HepG2 (cell line): ENCODE results near the gene DDX23. TPM values are rescaled to one million over a fixed set of nuclear protein-coding genes. Genes with fewer than 3 reads are reported as not detected.

ENCODE experiments used
- ATAC-seq: fragments of 200-7000 bp; cut with Tn5 transposase; 3 replicates; pipeline ENCODE4 v1.9.1; 2020; ENCODE audit warnings: mild to moderate bottlenecking, moderate library complexity
- BruUV-seq: library from RNA; stranded (reverse); fragments of 400-500 nt; replicated peaks from 2 replicates; lab custom pipeline; 2021; lab: Mats Ljungman, UMichigan
- CTCF ChIA-PET: fragments of 300-600 bp; formaldehyde crosslinking; extraction: SDS; loops from one replicate; lab custom pipeline; 2021; ENCODE audit warnings: low total read pairs, inconsistent platforms, low intra/inter-chr PET ratio; lab: Yijun Ruan, JAX
- POLR2A ChIA-PET: fragments of 350-600 bp; sonication (Branson Sonifier 250); formaldehyde crosslinking; loops from one replicate; lab custom pipeline; 2020; ENCODE audit warnings: antibody characterized with exemption, inconsistent platforms; lab: Yijun Ruan, JAX
- DNase-seq: peaks from one replicate; pipeline ENCODE4 v3.0.0-alpha.2; 2015; ENCODE audit warnings: low spot score
- FAIRE-seq: peaks from 3 replicates; lab custom pipeline; 2011; peaks lifted over from hg19 to GRCh38; lab: Jason Lieb, UNC
- H2AFZ ChIP-seq: one replicate; pipeline ENCODE4 v1.6.1; 2011; ENCODE audit warnings: low read length, inconsistent platforms
- H3K27ac ChIP-seq: fragments of 300-600 bp; 3 replicates; pipeline ENCODE4 v1.8.0; 2011; ENCODE audit warnings: mixed run types, mild to moderate bottlenecking, mixed read lengths, low read length, inconsistent platforms; ENCODE audit not compliant: insufficient read depth; ENCODE audit errors: extremely low read length
- H3K27me3 ChIP-seq, 2 experiments: fragments of 200-600 bp in 1 of 2; 2 replicates in 1 of 2; 3 replicates in 1 of 2; pipeline versions ENCODE4 v1.6.0 to v1.8.0; 2011; ENCODE audit warnings: low read length in 2 of 2, mild to moderate bottlenecking in 2 of 2, moderate library complexity in 2 of 2, inconsistent platforms in 1 of 2; ENCODE audit not compliant: insufficient read depth in 2 of 2, control insufficient read depth in 1 of 2
- H3K36me3 ChIP-seq, 2 experiments: fragments of 200-600 bp in 1 of 2; replicated peaks in 1 of 2; 2 replicates in 1 of 2; 3 replicates in 1 of 2; pipeline versions ENCODE4 v1.5.1 to v1.8.0; 2011; ENCODE audit warnings: low read length in 2 of 2, inconsistent platforms in 1 of 2; ENCODE audit not compliant: insufficient read depth in 2 of 2, control insufficient read depth in 1 of 2
- H3K4me1 ChIP-seq: 2 replicates; pipeline ENCODE4 v1.5.1; 2012; ENCODE audit warnings: low read length, inconsistent platforms; ENCODE audit not compliant: insufficient read depth
- H3K4me2 ChIP-seq: 2 replicates; pipeline ENCODE4 v1.6.0; 2011; ENCODE audit warnings: low read depth, low read length, inconsistent platforms
- H3K4me3 ChIP-seq, 3 experiments: fragments of 200-600 bp in 1 of 3; sonication (generic), shearing (Covaris generic) in 1 of 3; replicated peaks in 1 of 3; 2 replicates each; pipeline ENCODE4 v1.5.1; 2011 to 2016; ENCODE audit warnings: low read length in 3 of 3, inconsistent platforms in 2 of 3, low read depth in 2 of 3, mild to moderate bottlenecking in 2 of 3, control low read depth in 1 of 3, mixed read lengths in 1 of 3; ENCODE audit not compliant: insufficient read depth in 1 of 3
- H3K79me2 ChIP-seq: one replicate; pipeline ENCODE4 v1.6.1; 2011; ENCODE audit warnings: low read length, inconsistent platforms; ENCODE audit not compliant: insufficient read depth
- H3K9ac ChIP-seq: 2 replicates; pipeline ENCODE4 v1.6.0; 2011; ENCODE audit warnings: mild to moderate bottlenecking, low read depth, low read length, inconsistent platforms; ENCODE audit not compliant: insufficient read depth
- H3K9me3 ChIP-seq: 2 replicates; pipeline ENCODE4 v1.5.1; 2012; ENCODE audit warnings: mild to moderate bottlenecking, low read length
- H4K20me1 ChIP-seq: 2 replicates; pipeline ENCODE4 v1.6.0; 2011; ENCODE audit warnings: inconsistent platforms, mild to moderate bottlenecking, low read length, moderate library complexity; ENCODE audit not compliant: insufficient read depth
- ATF1 ChIP-seq: IDR thresholded peaks from 2 replicates; pipeline ENCODE4 v1.6.1; 2016; ENCODE audit warnings: mild to moderate bottlenecking, control low read depth
- IRF2 ChIP-seq: IDR thresholded peaks from 2 replicates; pipeline ENCODE4 v1.6.1; 2018; ENCODE audit warnings: missing genetic modification reagents, missing compliant biosample characterization
- RARA ChIP-seq: IDR thresholded peaks from 2 replicates; pipeline ENCODE4 v1.6.1; 2016; ENCODE audit warnings: missing genetic modification reagents, missing compliant biosample characterization
- RFXANK ChIP-seq: IDR thresholded peaks from 2 replicates; pipeline ENCODE4 v1.6.1; 2016
- RXRB ChIP-seq: IDR thresholded peaks from 2 replicates; pipeline ENCODE4 v1.6.1; 2016; ENCODE audit warnings: borderline replicate concordance, missing genetic modification reagents, missing compliant biosample characterization
- SIN3A ChIP-seq: IDR thresholded peaks from 2 replicates; pipeline ENCODE4 v1.6.1; 2011; ENCODE audit warnings: low read depth, mild to moderate bottlenecking, control low read depth, low read length, borderline replicate concordance
- TGIF2 ChIP-seq: IDR thresholded peaks from 2 replicates; pipeline ENCODE4 v1.6.1; 2016; ENCODE audit warnings: control low read depth, missing compliant biosample characterization
- ZBTB3 ChIP-seq: sonication (generic); formaldehyde crosslinking; IDR thresholded peaks from 2 replicates; pipeline ENCODE4 v1.4.0; 2020; ENCODE audit warnings: low read depth, mild to moderate bottlenecking, moderate library complexity, missing genetic modification reagents, borderline replicate concordance
- ZNF44 ChIP-seq: sonication (generic); formaldehyde crosslinking; IDR thresholded peaks from 2 replicates; pipeline ENCODE4 v1.5.1; 2020; ENCODE audit warnings: mild to moderate bottlenecking, missing genetic modification reagents
- ZNF782 ChIP-seq: sonication (generic); formaldehyde crosslinking; IDR thresholded peaks from 2 replicates; pipeline ENCODE4 v1.4.0; 2020; ENCODE audit warnings: missing genetic modification reagents, mild to moderate bottlenecking, borderline replicate concordance
- WGBS: methylation state at CpG from one replicate; pipeline ENCODE4 v1.1.6; 2017; ENCODE audit warnings: low lambda C conversion rate; 5-methylcytosine and 5-hydroxymethylcytosine counted together
- in situ Hi-C: cut with HindIII; loops from 2 replicates; pipeline ENCODE4 v1.10.0; 2017; ENCODE audit warnings: low pct_unique_long_range_greater_than_20kb; ENCODE audit not compliant: extremely low pct_ligation_motif_present
- intact Hi-C: fragments of 100-400 bp; cut with micrococcal nuclease; formaldehyde crosslinking; loops from one replicate; pipeline ENCODE4 v1.10.0; 2022; ENCODE audit not compliant: unreplicated experiment
- polyA plus RNA-seq, 8 experiments: library from polyadenylated mRNA; depleted of rRNA in 3 of 8; stranded (reverse) in 7 of 8; unstranded in 1 of 8; fragments of >200 nt; fragmentation: Illumina TruSeq in 4 of 8; extraction: Trizol in 4 of 8; gene quantifications; 2 replicates each; pipeline versions ENCODE4 v1.2.1 to v1.2.3, GENCODE V29; 2011 to 2016; ENCODE audit warnings: low read depth in 4 of 8, missing spikeins in 1 of 8, mixed read lengths in 1 of 8; ENCODE audit not compliant: insufficient read depth in 1 of 8
- total RNA-seq, 5 experiments: library from RNA; depleted of rRNA; stranded (reverse); fragments of >200 nt; fragmentation: Illumina TruSeq; extraction: Trizol; gene quantifications; 2 replicates each; pipeline ENCODE4 v1.2.3, GENCODE V29; 2016; ENCODE audit warnings: low read depth in 1 of 5
- TF ChIP-seq, protein P1 (sequence below): sonication (generic); formaldehyde crosslinking; IDR thresholded peaks from 2 replicates; pipeline ENCODE4 v1.5.1; 2020; ENCODE audit warnings: missing genetic modification reagents, mild to moderate bottlenecking, borderline replicate concordance
- TF ChIP-seq, protein P2 (sequence below), 2 experiments: IDR thresholded peaks; 2 replicates each; pipeline ENCODE4 v1.6.1; 2011 to 2012; ENCODE audit warnings: low read length in 2 of 2, borderline replicate concordance in 1 of 2, low read depth in 1 of 2, mild to moderate bottlenecking in 1 of 2, moderate library complexity in 1 of 2
- TF ChIP-seq, protein P3 (sequence below): sonication (generic); formaldehyde crosslinking; IDR thresholded peaks from 2 replicates; pipeline ENCODE4 v1.8.1; 2023; ENCODE audit warnings: missing genetic modification reagents, inconsistent platforms, borderline replicate concordance
- TF ChIP-seq, protein P4 (sequence below): sonication (generic); formaldehyde crosslinking; IDR thresholded peaks from 2 replicates; pipeline ENCODE4 v1.4.0; 2020; ENCODE audit warnings: mild to moderate bottlenecking, missing genetic modification reagents, borderline replicate concordance
- TF ChIP-seq, protein P5 (sequence below): sonication (generic); formaldehyde crosslinking; IDR thresholded peaks from 2 replicates; pipeline ENCODE4 v1.5.0; 2020; ENCODE audit warnings: mild to moderate bottlenecking, missing genetic modification reagents, borderline replicate concordance

DDX23 gene
- total and polyA plus RNA-seq, 2 of the 13 experiments (the other 11 are each of a cell fraction or from before 2014, with no cell fraction given), result 35.7 to 90.0 TPM

DNA sequence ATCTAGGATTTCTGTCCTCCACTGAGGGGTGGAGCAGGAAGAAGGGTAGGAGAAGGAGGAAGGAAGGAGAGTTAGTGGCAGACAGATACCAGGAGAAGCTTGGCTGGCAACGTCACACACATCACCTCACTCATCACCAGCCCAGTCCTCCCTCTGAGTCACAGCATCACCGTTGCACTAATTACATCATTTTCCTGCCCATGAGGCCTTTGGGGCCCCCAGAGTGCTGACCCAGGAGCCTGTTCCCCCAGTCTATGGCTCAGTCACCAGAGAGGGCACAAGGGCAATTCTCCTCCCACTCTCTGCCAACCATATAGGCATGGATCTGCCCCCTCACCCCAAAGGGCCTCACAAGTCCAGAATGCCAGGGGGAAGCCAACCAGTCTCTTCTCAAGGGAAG, 9.1 kb upstream of the DDX23 start:
- no peak overlapping the region for H2AFZ ChIP-seq
- in situ Hi-C loops, result no loop called here
- H3K4me3 ChIP-seq, result no peak overlapping the region
- H3K27ac ChIP-seq, result no peak overlapping the region
- no peak overlapping the region for H3K9ac ChIP-seq
- H3K4me2 ChIP-seq, result no peak overlapping the region
- ChIA-PET CTCF (no interaction called here), POLR2A (no interaction called here)
- H3K36me3 ChIP-seq, result peaks cover 0 to 1% of the 10 kb centered on the region in 2 experiments; a peak in 2 of 5 replicates
- no TSS peak for BruUV-seq
- FAIRE-seq (no peak), DNase-seq (no peak), ATAC-seq (no peak)
- no peaks in the 10 kb centered on the region; a peak in 1 of 5 replicates for H3K27me3 ChIP-seq
- intact Hi-C loops, result no loop called here
- WGBS, result 70% methylated on average over 2 of the region's 2 CpGs
- no peaks in the 10 kb centered on the region for H3K79me2 ChIP-seq
- H4K20me1 ChIP-seq, result no peaks in the 10 kb centered on the region
- H3K9me3 ChIP-seq, result no peaks in the 10 kb centered on the region
- H3K4me1 ChIP-seq, result peaks cover 28% of the 10 kb centered on the region
- TF ChIP-seq TGIF2 (CRISPR knock-in tag) (no peak), RFXANK (CRISPR knock-in tag) (no peak), ZNF44 (CRISPR knock-in tag) (no peak), RXRB (CRISPR knock-in tag) (no peak), ZNF782 (no peak), SIN3A (no peak), IRF2 (CRISPR knock-in tag) (no peak), RARA (CRISPR knock-in tag) (no peak), ATF1 (CRISPR knock-in tag) (no peak), ZBTB3 (CRISPR knock-in tag) (no peak)
- TF ChIP-seq, protein P1, sequence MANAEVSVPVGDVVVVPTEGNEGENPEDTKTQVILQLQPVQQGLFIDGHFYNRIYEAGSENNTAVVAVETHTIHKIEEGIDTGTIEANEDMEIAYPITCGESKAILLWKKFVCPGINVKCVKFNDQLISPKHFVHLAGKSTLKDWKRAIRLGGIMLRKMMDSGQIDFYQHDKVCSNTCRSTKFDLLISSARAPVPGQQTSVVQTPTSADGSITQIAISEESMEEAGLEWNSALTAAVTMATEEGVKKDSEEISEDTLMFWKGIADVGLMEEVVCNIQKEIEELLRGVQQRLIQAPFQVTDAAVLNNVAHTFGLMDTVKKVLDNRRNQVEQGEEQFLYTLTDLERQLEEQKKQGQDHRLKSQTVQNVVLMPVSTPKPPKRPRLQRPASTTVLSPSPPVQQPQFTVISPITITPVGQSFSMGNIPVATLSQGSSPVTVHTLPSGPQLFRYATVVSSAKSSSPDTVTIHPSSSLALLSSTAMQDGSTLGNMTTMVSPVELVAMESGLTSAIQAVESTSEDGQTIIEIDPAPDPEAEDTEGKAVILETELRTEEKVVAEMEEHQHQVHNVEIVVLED (CRISPR knock-in tag), result no peak
- TF ChIP-seq, protein P2, sequence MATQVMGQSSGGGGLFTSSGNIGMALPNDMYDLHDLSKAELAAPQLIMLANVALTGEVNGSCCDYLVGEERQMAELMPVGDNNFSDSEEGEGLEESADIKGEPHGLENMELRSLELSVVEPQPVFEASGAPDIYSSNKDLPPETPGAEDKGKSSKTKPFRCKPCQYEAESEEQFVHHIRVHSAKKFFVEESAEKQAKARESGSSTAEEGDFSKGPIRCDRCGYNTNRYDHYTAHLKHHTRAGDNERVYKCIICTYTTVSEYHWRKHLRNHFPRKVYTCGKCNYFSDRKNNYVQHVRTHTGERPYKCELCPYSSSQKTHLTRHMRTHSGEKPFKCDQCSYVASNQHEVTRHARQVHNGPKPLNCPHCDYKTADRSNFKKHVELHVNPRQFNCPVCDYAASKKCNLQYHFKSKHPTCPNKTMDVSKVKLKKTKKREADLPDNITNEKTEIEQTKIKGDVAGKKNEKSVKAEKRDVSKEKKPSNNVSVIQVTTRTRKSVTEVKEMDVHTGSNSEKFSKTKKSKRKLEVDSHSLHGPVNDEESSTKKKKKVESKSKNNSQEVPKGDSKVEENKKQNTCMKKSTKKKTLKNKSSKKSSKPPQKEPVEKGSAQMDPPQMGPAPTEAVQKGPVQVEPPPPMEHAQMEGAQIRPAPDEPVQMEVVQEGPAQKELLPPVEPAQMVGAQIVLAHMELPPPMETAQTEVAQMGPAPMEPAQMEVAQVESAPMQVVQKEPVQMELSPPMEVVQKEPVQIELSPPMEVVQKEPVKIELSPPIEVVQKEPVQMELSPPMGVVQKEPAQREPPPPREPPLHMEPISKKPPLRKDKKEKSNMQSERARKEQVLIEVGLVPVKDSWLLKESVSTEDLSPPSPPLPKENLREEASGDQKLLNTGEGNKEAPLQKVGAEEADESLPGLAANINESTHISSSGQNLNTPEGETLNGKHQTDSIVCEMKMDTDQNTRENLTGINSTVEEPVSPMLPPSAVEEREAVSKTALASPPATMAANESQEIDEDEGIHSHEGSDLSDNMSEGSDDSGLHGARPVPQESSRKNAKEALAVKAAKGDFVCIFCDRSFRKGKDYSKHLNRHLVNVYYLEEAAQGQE (IDR thresholded peaks at IDR 0.05; ENCODE audit: borderline replicate concordance in 1 of 2, low read depth in 1 of 2, low read length in 2 of 2), result no peak
- TF ChIP-seq, protein P3, sequence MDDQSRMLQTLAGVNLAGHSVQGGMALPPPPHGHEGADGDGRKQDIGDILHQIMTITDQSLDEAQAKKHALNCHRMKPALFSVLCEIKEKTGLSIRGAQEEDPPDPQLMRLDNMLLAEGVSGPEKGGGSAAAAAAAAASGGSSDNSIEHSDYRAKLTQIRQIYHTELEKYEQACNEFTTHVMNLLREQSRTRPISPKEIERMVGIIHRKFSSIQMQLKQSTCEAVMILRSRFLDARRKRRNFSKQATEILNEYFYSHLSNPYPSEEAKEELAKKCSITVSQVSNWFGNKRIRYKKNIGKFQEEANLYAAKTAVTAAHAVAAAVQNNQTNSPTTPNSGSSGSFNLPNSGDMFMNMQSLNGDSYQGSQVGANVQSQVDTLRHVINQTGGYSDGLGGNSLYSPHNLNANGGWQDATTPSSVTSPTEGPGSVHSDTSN (CRISPR knock-in tag), result no peak
- TF ChIP-seq, protein P4, sequence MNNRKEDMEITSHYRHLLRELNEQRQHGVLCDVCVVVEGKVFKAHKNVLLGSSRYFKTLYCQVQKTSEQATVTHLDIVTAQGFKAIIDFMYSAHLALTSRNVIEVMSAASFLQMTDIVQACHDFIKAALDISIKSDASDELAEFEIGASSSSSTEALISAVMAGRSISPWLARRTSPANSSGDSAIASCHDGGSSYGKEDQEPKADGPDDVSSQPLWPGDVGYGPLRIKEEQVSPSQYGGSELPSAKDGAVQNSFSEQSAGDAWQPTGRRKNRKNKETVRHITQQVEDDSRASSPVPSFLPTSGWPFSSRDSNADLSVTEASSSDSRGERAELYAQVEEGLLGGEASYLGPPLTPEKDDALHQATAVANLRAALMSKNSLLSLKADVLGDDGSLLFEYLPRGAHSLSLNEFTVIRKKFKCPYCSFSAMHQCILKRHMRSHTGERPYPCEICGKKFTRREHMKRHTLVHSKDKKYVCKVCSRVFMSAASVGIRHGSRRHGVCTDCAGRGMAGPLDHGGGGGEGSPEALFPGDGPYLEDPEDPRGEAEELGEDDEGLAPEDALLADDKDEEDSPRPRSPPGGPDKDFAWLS (CRISPR knock-in tag), result no peak
- TF ChIP-seq, protein P5, sequence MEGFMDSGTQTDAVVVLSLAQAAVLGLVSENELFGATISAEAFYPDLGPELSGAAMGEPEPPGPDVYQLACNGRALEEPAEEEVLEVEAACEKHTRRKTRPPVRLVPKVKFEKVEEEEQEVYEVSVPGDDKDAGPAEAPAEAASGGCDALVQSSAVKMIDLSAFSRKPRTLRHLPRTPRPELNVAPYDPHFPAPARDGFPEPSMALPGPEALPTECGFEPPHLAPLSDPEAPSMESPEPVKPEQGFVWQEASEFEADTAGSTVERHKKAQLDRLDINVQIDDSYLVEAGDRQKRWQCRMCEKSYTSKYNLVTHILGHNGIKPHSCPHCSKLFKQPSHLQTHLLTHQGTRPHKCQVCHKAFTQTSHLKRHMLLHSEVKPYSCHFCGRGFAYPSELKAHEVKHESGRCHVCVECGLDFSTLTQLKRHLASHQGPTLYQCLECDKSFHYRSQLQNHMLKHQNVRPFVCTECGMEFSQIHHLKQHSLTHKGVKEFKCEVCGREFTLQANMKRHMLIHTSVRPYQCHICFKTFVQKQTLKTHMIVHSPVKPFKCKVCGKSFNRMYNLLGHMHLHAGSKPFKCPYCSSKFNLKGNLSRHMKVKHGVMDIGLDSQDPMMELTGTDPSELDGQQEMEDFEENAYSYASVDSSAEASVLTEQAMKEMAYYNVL (CRISPR knock-in tag), result no peak
